Measurements from ENCODE around the gene DNAAF5.

The DNAAF5 gene

DNA sequence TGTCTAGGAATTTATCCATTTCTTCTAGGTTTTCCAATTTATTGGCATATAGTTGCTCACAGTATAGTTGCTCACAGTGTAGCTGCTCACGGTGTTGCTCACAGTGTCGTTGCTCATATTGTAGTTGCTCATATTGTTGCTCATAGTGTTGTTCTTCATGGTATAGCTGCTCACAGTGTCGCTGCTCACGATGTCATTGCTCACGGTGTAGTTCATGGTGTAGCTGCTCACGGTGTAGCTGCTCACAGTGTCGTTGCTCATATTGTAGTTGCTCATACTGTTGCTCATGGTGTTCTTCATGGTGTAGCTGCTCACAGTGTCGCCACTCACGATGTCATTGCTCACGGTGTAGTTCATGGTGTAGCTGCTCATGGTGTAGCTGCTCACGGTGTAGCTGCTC, 8.3 kb downstream of the DNAAF5 start:
- no peak overlapping the region for H3K4me3 ChIP-seq (ENCODE audit: low read depth, low read length)
- in situ Hi-C loops (cut with HindIII; ENCODE audit: low sequenced_read_pairs) = loop anchor here (5.0 kb wide), 1 partner anchor 68 kb away; no protein-coding TSS in a partner anchor
- DNase-seq (ENCODE audit: low read depth) = no peak
- TF ChIP-seq, protein P1, sequence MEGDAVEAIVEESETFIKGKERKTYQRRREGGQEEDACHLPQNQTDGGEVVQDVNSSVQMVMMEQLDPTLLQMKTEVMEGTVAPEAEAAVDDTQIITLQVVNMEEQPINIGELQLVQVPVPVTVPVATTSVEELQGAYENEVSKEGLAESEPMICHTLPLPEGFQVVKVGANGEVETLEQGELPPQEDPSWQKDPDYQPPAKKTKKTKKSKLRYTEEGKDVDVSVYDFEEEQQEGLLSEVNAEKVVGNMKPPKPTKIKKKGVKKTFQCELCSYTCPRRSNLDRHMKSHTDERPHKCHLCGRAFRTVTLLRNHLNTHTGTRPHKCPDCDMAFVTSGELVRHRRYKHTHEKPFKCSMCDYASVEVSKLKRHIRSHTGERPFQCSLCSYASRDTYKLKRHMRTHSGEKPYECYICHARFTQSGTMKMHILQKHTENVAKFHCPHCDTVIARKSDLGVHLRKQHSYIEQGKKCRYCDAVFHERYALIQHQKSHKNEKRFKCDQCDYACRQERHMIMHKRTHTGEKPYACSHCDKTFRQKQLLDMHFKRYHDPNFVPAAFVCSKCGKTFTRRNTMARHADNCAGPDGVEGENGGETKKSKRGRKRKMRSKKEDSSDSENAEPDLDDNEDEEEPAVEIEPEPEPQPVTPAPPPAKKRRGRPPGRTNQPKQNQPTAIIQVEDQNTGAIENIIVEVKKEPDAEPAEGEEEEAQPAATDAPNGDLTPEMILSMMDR (IDR thresholded peaks at IDR 0.05; ENCODE audit: low read depth, low read length, missing control alignments) = no peak

DNA sequence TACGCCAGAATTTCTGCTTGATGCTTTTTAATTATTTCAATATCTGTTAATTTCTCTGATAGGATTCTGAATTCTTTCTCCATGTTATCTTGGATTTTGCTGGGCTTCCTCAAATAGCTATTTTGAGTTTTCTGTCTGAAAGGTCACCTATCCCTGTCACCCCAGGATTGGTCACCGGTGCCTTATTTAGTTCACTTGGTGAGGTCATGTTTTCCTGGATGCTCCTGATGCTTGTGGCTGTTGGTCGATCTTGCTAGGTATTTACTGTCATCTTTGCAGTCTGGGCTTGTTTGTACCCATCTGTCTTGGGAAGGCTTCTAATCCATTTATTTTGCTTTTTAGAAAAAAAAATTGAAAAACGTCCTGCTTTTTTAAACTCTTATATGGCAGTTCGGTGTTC, 11.7 kb downstream of the DNAAF5 start:
- no peak for DNase-seq (ENCODE audit: low read depth)
- H3K4me3 ChIP-seq (ENCODE audit: low read depth, low read length) = no peak overlapping the region
- TF ChIP-seq, protein P1 (IDR thresholded peaks at IDR 0.05; ENCODE audit: low read depth, low read length, missing control alignments) = no peak
- in situ Hi-C loops (cut with HindIII; ENCODE audit: low sequenced_read_pairs) = no loop called here

DNA sequence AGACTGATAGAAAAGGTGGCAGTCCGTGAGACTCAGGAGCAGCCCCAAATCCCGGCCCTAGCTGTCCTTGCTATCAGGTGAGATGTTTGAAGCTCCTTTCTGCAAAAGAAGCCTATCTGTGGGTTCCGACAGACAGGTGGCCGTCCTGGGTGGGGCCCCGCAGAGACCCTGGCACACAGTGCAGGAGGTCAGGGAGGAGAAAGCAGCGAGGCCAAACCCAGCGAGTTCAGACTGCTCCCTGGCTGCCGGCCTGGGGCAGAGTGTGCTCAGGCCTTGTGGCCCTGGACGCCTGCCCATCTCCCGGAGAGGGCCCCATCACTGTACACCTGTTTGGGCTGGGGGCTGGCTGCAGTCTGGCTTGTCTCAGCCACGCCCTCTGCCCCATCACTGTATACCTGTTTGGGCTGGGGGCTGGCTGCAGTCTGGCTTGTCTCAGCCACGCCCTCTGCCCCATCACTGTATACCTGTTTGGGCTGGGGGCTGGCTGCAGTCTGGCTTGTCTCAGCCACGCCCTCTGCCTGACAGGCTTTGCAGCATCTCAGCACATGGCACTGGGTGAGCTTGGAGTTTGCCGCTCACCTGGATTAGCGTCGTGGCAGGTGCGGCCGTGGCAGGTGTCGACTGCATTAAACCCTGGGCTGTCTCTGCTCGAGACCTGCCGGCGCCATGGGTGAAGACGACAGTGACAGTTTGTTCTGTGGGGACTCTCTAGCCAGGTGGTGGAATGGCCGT, 12.4 kb downstream of the DNAAF5 start:
- no peak overlapping the region for H3K4me3 ChIP-seq (ENCODE audit: low read depth, low read length)
- no peak for DNase-seq (ENCODE audit: low read depth)
- TF ChIP-seq, protein P1 (IDR thresholded peaks at IDR 0.05; ENCODE audit: low read depth, low read length, missing control alignments) = no peak
- in situ Hi-C loops (cut with HindIII; ENCODE audit: low sequenced_read_pairs) = no loop called here

DNA sequence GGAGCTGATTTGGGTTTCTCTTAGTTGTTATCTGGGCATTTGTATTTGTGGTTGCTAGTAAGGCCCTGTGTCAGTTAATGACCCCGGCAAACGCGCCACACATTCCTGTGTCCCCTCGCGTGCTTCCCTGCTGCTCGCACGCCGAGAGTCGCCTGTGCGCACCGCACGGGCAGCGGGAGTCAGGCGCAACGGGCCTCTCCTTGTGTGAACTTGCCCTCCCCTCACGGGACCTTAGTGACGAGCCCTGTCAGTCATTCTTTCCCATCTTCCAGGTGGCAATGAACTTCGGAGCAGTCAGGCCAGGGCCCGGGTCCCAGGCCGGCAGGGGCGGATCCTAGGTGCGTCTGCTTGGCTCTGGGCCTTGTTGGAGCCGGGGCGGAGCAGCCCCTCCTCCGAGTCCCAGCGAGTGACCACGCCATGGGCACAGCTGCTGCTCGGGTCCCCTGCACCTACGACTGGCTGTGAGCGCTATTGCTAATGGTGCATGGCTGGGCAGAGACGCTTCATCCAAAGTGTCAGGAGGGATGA, 13.0 kb downstream of the DNAAF5 start:
- no peak for DNase-seq (ENCODE audit: low read depth)
- TF ChIP-seq, protein P1 (IDR thresholded peaks at IDR 0.05; ENCODE audit: low read depth, low read length, missing control alignments) = no peak
- in situ Hi-C loops (cut with HindIII; ENCODE audit: low sequenced_read_pairs) = no loop called here
- H3K4me3 ChIP-seq (ENCODE audit: low read depth, low read length) = no peak overlapping the region

DNA sequence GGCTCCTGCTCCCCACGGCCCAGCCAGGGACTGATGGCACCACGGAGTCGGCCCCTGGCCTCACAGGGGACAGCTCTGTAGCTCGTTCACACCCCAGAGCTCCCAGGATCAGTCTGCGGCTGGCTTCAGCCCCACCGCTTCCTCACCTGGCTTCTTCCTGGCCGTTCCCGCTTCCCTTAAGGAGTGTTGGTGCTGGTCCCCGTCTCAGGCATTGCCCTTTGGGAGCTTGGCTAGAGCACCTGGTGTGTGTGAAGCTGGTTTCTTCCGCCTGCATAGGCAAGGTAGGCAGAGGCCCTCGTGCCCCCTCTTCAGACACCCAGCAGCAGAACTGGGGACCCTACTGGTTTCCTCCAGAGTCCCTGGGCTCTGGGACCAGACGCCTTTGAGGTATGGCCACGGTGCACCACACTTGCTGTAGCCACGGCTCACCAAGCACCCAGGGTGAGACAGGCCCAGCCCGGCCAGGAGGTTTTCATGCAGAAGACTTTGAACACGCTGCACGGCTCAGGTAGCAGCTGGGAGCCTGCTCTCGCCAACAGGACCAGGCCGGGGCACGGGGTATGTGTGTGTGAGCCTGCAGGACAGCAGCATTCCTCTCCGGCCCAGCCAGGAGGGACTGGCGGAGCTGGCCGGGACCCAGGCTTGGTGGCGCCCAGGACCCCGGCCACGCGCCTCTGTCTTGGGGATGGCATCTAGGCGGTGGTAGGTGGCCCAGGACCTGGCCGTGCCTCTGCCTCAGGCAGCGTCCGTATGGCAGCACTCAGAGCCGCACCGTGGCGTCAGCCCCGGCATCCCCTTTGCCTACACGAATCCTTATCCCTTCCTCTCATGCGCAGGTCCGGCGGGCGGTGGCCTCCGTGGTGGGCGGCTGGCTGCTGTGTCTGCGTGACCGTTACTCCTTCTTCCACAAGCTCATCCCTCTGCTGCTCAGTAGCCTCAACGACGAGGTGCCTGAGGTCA, 13.8 kb downstream of the DNAAF5 start:
- in situ Hi-C loops (cut with HindIII; ENCODE audit: low sequenced_read_pairs) = no loop called here
- no peak overlapping the region for H3K4me3 ChIP-seq (ENCODE audit: low read depth, low read length)
- TF ChIP-seq, protein P1 (IDR thresholded peaks at IDR 0.05; ENCODE audit: low read depth, low read length, missing control alignments) = no peak
- DNase-seq (ENCODE audit: low read depth) = no peak

DNA sequence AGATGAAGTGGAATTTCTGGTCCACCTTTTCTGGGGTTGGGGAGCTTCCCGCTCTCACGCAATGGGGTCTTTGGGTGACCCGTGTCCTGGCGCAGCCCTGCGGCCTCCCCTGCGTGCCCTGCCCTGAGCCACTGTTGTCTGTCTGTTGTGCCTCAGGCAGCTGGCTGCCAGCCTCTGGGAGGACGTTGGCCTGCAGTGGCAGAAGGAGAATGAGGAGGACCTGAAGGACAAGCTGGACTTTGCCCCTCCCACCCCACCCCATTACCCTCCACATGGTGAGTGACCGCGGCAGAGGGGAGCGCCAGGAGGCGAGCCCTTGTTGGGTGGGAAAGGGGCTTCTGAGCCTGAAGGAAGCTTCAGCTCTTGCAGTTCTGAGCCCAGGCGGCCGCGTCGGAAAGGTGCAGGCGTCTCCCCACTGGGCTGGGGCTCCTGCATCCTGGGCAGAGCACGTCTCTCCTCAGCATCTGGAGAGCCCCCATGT, 14.7 kb downstream of the DNAAF5 start:
- in situ Hi-C loops (cut with HindIII; ENCODE audit: low sequenced_read_pairs) = no loop called here
- DNase-seq (ENCODE audit: low read depth) = no peak
- TF ChIP-seq, protein P1 (IDR thresholded peaks at IDR 0.05; ENCODE audit: low read depth, low read length, missing control alignments) = no peak
- no peak overlapping the region for H3K4me3 ChIP-seq (ENCODE audit: low read depth, low read length)
